ENCODE data around the gene PGLYRP1. TPM values are rescaled to one million over a fixed set of nuclear protein-coding genes. Genes with fewer than 3 reads are reported as not detected.
A peak's percentile ranks its signal among the peaks of the same experiment; 100 is the strongest.

Gene PGLYRP1
- polyA plus RNA-seq, 3 donors = 0.36 to 0.39 (median 0.37) TPM

DNA sequence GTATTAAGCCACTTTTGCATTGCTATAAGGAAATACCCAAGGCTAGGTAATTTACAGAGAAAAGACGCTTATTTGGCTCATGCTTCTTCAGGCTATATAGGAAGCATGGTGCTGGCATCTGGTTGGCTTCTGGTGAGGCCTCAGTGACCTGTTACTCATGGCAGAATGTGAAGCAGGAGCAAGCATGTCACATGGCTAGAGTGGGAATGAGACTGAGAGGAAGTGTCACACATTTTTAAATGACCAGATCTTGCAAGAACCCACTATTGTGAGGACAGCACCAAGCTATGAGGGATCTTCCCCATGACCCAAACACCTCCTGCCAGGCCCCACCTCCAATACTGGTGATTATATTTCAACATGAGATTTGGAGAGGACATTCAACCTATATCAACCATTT, 43.6 kb upstream of the PGLYRP1 start:
- Histone ChIP-seq H3K27ac (ENCODE audit: low read depth in 1 of 2, low read length in 2 of 2) (no peak overlapping the region), H3K27me3 (ENCODE audit: control insufficient read depth in 2 of 2, insufficient read depth in 2 of 2, low read length in 2 of 2) (peaks cover 51 to 66% of the 10 kb centered on the region in 2 donors), H3K9me3 (replicated peaks in 1 of 2; ENCODE audit: control insufficient read depth in 1 of 2, insufficient read depth in 1 of 2, low read length in 2 of 2) (peaks cover 0 to 3% of the 10 kb centered on the region in 2 donors), H3K4me1 (ENCODE audit: control insufficient read depth in 1 of 2, insufficient read depth in 2 of 2, low read length in 2 of 2) (peaks cover 10 to 12% of the 10 kb centered on the region in 2 donors), H3K4me3 (replicated peaks in 1 of 3; ENCODE audit: low read depth in 2 of 3, low read length in 3 of 3) (no peak overlapping the region), H3K79me2 (ENCODE audit: insufficient read depth, low read length) (no peaks in the 10 kb centered on the region), H3K9ac (ENCODE audit: insufficient read depth, low read length, poor library complexity, severe bottlenecking) (no peak overlapping the region), H3K4me2 (replicated peaks; ENCODE audit: extremely low read depth, low read length, poor library complexity, severe bottlenecking) (no peak overlapping the region), H4K20me1 (ENCODE audit: insufficient read depth, low read length) (no peaks in the 10 kb centered on the region), H2AFZ (ENCODE audit: insufficient read depth, low read depth, low read length, poor library complexity, severe bottlenecking) (no peak overlapping the region), H3K36me3 (replicated peaks in 1 of 2; ENCODE audit: control insufficient read depth in 1 of 2, insufficient read depth in 2 of 2, low read length in 2 of 2) (no peaks in the 10 kb centered on the region)
- intact Hi-C loops (cut with micrococcal nuclease) = no loop called here
- H3K27me3 Mint-ChIP-seq (ENCODE audit: low read depth in 3 of 3) = peaks cover 59 to 83% (median 61%) of the 10 kb centered on the region in 3 donors
- H3K4me3 Mint-ChIP-seq = peak overlapping the region in 1 of 2 donors; percentile 61
- H3K27ac Mint-ChIP-seq = no peak overlapping the region
- peaks cover 0 to 6% (median 0%) of the 10 kb centered on the region in 7 donors for H3K9me3 Mint-ChIP-seq
- no peaks in the 10 kb centered on the region for H3K36me3 Mint-ChIP-seq
- TF ChIP-seq, protein P1, sequence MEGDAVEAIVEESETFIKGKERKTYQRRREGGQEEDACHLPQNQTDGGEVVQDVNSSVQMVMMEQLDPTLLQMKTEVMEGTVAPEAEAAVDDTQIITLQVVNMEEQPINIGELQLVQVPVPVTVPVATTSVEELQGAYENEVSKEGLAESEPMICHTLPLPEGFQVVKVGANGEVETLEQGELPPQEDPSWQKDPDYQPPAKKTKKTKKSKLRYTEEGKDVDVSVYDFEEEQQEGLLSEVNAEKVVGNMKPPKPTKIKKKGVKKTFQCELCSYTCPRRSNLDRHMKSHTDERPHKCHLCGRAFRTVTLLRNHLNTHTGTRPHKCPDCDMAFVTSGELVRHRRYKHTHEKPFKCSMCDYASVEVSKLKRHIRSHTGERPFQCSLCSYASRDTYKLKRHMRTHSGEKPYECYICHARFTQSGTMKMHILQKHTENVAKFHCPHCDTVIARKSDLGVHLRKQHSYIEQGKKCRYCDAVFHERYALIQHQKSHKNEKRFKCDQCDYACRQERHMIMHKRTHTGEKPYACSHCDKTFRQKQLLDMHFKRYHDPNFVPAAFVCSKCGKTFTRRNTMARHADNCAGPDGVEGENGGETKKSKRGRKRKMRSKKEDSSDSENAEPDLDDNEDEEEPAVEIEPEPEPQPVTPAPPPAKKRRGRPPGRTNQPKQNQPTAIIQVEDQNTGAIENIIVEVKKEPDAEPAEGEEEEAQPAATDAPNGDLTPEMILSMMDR (IDR thresholded peaks at IDR 0.05) = no peak
- 100% methylated on average over 1 of the region's 1 CpG for WGBS (ENCODE audit: insufficient coverage)
- peaks cover 15% of the 10 kb centered on the region for H3K4me1 Mint-ChIP-seq
- DNase-seq = peak in 1 of 3 donors; percentile 28

DNA sequence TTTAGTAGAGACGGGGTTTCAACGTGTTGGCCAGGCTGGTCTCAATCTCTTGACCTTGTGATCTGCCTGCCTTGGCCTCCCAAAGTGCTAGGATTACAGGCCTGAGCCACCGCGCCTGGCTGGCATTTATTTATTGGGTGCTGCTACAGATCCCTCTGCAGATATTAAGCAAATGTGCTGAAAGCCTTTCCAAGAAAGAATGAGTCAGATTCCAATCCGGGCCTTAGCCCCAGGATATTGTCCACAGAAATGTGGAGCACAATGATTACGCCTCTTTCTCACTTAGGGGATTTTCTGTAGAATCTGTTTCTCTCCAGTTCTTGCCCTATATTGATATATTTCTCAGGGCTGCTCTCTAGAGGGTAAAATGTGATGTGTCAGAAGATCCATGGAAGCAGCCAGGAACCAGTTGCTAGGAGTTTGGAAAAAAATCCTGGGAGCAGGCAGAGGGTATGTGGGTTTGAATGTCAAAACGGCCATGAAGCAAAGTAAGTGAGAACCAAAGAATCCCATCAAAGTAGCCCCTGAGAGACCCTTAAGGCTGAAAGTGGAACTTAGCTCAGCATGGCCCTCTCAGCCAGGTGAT, 42.7 kb upstream of the PGLYRP1 start:
- Mint-ChIP-seq H3K27me3 (ENCODE audit: low read depth in 3 of 3) (peaks cover 52 to 74% (median 57%) of the 10 kb centered on the region in 3 donors), H3K9me3 (peaks cover 0 to 9% (median 4%) of the 10 kb centered on the region in 7 donors)

More for the DNA sequence above, 42.7 kb upstream of the PGLYRP1 start:
- H3K4me3 ChIP-seq (replicated peaks in 1 of 3; ENCODE audit: low read depth in 2 of 3, low read length in 3 of 3) = no peak overlapping the region
- no peaks in the 10 kb centered on the region for H3K36me3 ChIP-seq (replicated peaks in 1 of 2; ENCODE audit: control insufficient read depth in 1 of 2, insufficient read depth in 2 of 2, low read length in 2 of 2)
- Mint-ChIP-seq H3K4me3 (peak overlapping the region in 1 of 2 donors; percentile 33), H3K36me3 (no peaks in the 10 kb centered on the region), H3K27ac (no peak overlapping the region), H3K4me1 (peaks cover 15% of the 10 kb centered on the region)
- H3K4me2 ChIP-seq (replicated peaks; ENCODE audit: extremely low read depth, low read length, poor library complexity, severe bottlenecking) = no peak overlapping the region
- H3K9me3 ChIP-seq (replicated peaks in 1 of 2; ENCODE audit: control insufficient read depth in 1 of 2, insufficient read depth in 1 of 2, low read length in 2 of 2) = peaks cover 0 to 7% of the 10 kb centered on the region in 2 donors
- H3K9ac ChIP-seq (ENCODE audit: insufficient read depth, low read length, poor library complexity, severe bottlenecking) = no peak overlapping the region
- intact Hi-C loops (cut with micrococcal nuclease) = no loop called here
- H2AFZ ChIP-seq (ENCODE audit: insufficient read depth, low read depth, low read length, poor library complexity, severe bottlenecking) = no peak overlapping the region
- H3K4me1 ChIP-seq (ENCODE audit: control insufficient read depth in 1 of 2, insufficient read depth in 2 of 2, low read length in 2 of 2) = peaks cover 10 to 12% of the 10 kb centered on the region in 2 donors
- DNase-seq = no peak
- WGBS (ENCODE audit: insufficient coverage) = 75% methylated on average over 5 of the region's 7 CpGs
- TF ChIP-seq, protein P1 (IDR thresholded peaks at IDR 0.05) = no peak
- peaks cover 45 to 60% of the 10 kb centered on the region in 2 donors for H3K27me3 ChIP-seq (ENCODE audit: control insufficient read depth in 2 of 2, insufficient read depth in 2 of 2, low read length in 2 of 2)
- no peak overlapping the region for H3K27ac ChIP-seq (ENCODE audit: low read depth in 1 of 2, low read length in 2 of 2)
- H4K20me1 ChIP-seq (ENCODE audit: insufficient read depth, low read length) = no peaks in the 10 kb centered on the region
- H3K79me2 ChIP-seq (ENCODE audit: insufficient read depth, low read length) = no peaks in the 10 kb centered on the region

All from CD14-positive monocyte (primary cell).